OCI-LY7 (cell line): ENCODE measurements around the gene CERS1.

Experiments used
- CTCF ChIP-seq: fragments of 200-600 bp; sonication (generic); conservative IDR thresholded peaks from 2 replicates; pipeline ENCODE4 v1.5.1; 2014; ENCODE audit warnings: mild to moderate bottlenecking, antibody characterized with exemption, low read length, moderate library complexity, mixed read lengths
- EZH2phosphoT487 ChIP-seq: fragments of 200-600 bp; sonication (generic); IDR thresholded peaks from 2 replicates; pipeline ENCODE4 v1.6.1; 2018; ENCODE audit warnings: low read depth, borderline replicate concordance, mild to moderate bottlenecking, mixed run types, antibody characterized with exemption, low read length, moderate library complexity, mixed read lengths

GRCh38 chr19:18921593-18921992 lies 25.6 kb upstream of the CERS1 start:
- TF ChIP-seq EZH2phosphoT487 (no peak), CTCF (no peak)
